Mucosa of stomach (tissue), 1 donor: ENCODE measurements around the gene RGS12.
A peak's percentile ranks its signal among the peaks of the same experiment; 100 is the strongest.
"Not testable (repeated sequence)": the region's sequence is repeated elsewhere in the genome, so short reads cannot be mapped to it uniquely, and the experiment has no call there.

Experiments used
- H3K27me3 ChIP-seq: one replicate; pipeline ENCODE4 v1.7.0; 2013; ENCODE audit warnings: mild to moderate bottlenecking, low read length; ENCODE audit not compliant: control insufficient read depth, insufficient read depth
- H3K36me3 ChIP-seq: one replicate; pipeline ENCODE4 v1.7.0; 2013; ENCODE audit warnings: low read length; ENCODE audit not compliant: control insufficient read depth, insufficient read depth
- H3K4me1 ChIP-seq: one replicate; pipeline ENCODE4 v1.7.0; 2013; ENCODE audit warnings: mild to moderate bottlenecking, low read length; ENCODE audit not compliant: control insufficient read depth, insufficient read depth
- H3K4me3 ChIP-seq: one replicate; pipeline ENCODE4 v1.7.0; 2013; ENCODE audit warnings: low read length
- H3K9ac ChIP-seq: one replicate; pipeline ENCODE4 v1.7.0; 2013; ENCODE audit warnings: mild to moderate bottlenecking, low read length, moderate library complexity
- H3K9me3 ChIP-seq: one replicate; pipeline ENCODE4 v1.7.0; 2013; ENCODE audit warnings: mild to moderate bottlenecking, low read length, moderate library complexity; ENCODE audit not compliant: control insufficient read depth
- donor health status: Pancreatic carcinoma.

Gene RGS12

DNA sequence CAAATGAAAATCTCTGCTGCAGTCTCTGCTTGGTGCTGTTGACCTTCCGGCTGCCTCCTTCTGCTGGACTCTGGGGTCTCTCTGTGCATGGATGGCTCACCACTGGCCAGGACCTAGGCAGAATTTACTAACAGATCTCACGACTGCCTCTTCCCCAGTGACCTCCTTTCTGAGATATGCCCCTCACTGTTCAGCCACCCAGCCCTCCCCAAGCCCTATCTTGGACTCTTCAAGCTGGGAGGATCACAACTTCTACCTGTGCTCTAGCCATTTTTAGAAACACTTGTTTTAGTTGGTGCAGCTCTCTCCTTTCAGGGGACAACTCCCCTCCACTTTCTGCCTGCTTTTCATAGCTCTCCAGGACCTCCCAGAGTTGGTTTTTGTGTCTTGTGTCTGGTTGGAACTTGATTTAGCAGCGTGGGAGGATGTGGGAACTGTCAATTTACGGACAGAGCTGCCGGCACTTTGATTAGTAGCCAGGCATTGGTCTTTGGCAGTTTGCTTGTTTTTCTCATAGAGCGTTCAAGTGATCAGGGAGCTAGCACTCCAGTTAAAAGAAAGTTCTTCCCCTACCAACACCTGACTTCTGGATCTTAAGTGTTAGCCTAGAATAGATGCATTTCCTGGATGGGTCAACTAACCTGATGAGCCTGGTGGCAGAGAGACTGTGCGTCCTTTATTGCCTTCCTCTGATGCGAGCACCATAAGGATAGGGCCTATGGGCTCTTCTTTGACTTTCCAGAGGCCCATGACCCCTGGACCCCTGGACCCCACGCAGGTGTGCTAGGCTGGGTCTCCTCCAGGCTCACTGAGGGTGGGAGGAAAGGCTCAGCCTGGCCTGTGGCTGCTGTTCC lies 6.5 kb downstream of the RGS12 start:
- Histone ChIP-seq H3K4me1 (peaks cover 32% of the 10 kb centered on the region), H3K4me3 (no peak overlapping the region), H3K27me3 (no peaks in the 10 kb centered on the region), H3K9me3 (no peaks in the 10 kb centered on the region), H3K9ac (no peak overlapping the region), H3K36me3 (no peaks in the 10 kb centered on the region)

DNA sequence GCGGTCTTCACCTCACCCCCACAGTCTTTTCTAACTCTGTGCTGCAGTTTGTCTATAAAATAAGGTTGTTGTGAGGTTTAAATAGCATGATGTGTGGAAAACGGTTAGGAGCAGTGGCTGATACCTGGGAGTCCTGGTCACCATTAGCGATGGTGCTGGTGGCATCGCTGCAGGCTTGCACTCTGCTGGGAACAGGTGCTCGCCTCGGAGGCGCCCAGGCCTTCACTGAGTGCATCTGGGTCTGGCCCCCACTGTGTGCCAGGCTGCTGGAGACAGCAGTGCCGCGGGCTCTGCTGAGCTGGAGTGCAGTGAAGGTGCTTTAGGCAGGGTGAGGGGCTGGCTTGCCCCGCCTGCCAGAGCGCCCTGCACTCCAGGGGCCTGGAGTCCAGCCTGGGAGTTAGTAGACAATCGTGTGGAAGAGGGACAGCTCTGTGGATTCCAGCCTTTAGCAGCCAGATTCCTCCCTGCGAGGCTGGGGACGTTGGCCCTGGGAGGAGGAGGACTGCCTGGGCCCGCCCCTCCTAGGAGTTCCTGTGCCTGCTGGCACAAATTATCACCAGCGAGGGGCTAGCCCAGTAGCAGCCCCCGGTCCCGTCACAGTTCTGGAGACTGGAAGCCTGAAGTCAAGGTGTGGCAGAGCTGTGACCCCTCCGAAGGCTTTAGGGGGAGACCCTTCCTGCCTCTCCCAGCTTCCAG lies 7.3 kb downstream of the RGS12 start:
- no peak overlapping the region for H3K4me3 ChIP-seq
- no peak overlapping the region for H3K9ac ChIP-seq
- H3K9me3 ChIP-seq = no peaks in the 10 kb centered on the region
- no peaks in the 10 kb centered on the region for H3K27me3 ChIP-seq
- no peaks in the 10 kb centered on the region for H3K36me3 ChIP-seq
- peaks cover 37% of the 10 kb centered on the region for H3K4me1 ChIP-seq

DNA sequence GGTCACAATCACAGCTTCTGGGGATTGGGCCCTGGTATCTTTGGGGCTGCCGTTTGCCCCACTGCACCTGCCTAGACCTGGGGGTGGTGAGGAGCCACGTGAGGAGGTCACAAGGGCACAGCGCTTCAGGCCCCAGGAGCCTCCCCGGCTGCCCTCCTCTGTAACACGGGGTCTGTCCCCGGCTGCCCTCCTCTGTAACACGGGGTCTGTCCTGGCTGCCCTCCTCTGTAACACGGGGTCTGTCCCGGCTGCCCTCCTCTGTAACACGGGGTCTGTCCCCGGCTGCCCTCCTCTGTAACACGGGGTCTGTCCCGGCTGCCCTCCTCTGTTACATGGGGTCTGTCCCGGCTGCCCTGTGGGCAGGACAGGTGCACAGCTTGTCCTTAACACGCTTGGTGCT lies 8.1 kb downstream of the RGS12 start:
- H3K4me3 ChIP-seq, H3K9me3 ChIP-seq, H3K27me3 ChIP-seq, H3K36me3 ChIP-seq: not testable (repeated sequence)
- peak overlapping the region; percentile 12 for H3K9ac ChIP-seq
- H3K4me1 ChIP-seq = peaks cover 45% of the 10 kb centered on the region

DNA sequence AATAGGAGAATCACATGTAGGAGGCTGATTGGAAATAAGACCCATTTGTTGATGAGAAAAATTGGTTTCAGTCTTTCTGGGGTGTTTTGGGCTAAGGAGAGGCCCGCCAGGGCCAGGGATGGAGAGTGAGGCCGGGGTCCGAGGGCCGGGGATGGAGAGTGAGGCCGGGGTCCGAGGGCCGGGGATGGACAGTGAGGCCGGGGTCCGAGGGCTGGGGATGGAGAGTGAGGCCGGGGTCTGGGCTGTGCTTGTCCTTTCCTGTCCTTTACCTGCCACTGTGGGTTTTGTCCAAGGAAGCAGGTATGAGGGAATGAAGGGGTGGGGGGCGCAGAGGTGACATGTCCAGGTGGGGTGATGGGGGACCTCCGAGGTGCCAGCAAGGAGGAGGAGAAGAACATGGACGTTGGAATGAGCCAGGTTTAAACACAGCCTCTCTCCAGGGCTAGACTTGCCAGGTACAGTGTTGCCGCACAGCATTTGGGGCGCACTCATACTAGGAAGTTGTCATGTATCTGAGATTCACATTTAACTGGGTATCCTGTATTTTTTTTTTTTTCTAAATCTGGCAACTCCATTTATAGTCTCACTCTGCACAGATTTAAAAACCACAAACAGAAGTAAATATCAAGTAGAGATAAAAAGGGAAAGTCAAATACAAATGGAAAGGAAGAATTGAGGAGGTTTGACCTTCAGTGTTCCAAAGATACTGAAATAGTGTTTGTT lies 8.8 kb downstream of the RGS12 start:
- H3K27me3 ChIP-seq = no peaks in the 10 kb centered on the region
- peak overlapping the region; percentile 12 for H3K9ac ChIP-seq
- H3K36me3 ChIP-seq = no peaks in the 10 kb centered on the region
- H3K9me3 ChIP-seq = no peaks in the 10 kb centered on the region
- H3K4me1 ChIP-seq = peaks cover 52% of the 10 kb centered on the region
- H3K4me3 ChIP-seq = no peak overlapping the region

DNA sequence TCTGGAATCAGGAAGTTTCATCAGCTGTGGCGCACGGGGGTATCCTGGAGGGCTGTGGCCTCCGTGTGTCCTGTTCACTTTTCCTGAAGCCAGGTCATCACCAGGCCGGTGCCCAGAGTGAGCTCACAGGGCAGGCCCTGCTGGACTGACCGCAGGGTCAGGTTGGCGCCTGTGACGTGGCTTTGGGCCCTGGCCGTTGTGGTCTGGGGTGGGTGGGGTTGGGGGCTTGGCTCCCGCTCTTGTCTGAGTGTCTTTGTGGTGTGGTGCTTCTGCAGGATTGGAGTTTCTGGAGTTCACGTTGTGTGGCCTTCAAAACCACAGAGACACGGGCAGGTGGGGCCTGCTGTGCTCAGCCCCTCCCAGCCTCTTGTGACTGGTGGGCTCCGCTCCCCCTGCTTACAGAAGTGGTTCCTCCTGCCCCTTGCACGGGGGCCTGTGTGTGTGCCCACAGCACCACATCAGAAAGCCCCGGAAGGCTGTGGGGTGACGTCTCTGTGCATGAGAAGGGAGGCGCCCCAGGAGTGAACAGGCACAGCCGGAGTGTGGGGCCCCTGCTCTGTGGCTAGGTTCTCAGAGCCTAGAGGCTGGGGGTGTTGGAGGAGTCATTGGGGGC lies 9.5 kb downstream of the RGS12 start:
- no peak overlapping the region for H3K4me3 ChIP-seq
- H3K27me3 ChIP-seq = no peaks in the 10 kb centered on the region

DNA sequence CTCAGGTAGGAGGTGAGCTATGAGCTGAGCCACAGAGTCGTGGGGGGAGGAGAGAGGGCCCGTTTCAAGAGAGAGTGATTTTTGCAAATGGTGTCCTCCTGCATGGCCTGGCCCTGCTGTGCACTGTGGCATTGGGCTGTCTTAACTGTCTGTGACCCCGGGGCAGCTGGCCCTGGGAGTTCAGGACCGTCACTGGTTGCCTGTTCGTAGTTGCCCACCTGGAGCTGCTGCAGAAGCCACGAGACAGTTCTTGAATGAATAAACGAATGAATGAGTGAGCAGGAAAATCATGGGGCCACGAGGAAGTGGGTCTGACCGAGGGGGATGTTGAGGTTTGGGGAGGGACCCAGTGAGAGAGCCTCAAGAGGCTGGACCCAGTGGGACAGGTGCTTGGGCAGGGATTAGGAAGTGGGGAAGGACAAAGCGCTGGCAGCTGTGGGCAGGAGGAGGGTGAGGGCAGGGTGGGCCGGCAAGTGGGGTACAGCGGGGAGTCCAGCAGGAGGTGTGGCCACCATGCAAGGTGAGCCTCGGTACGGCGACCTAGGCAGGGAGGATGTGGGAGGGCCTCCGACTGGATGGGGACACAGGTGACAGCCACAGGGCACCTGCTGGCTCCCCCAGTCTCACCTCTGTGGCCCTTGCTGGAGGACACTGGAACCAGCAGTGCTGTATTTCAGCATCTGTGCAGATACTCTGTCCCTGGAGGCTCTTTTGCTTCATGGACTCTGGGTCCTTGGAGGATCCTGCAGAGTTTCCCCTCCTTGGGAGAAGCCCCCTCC lies 10.2 kb downstream of the RGS12 start:
- no peaks in the 10 kb centered on the region for H3K9me3 ChIP-seq
- H3K4me1 ChIP-seq = peaks cover 53% of the 10 kb centered on the region
- no peaks in the 10 kb centered on the region for H3K36me3 ChIP-seq
- H3K27me3 ChIP-seq = no peaks in the 10 kb centered on the region
- peak overlapping the region; percentile 6 for H3K4me3 ChIP-seq
- H3K9ac ChIP-seq = peak overlapping the region; percentile 1

More for the DNA sequence above, 9.5 kb downstream of the RGS12 start:
- H3K4me1 ChIP-seq = peaks cover 53% of the 10 kb centered on the region
- H3K9ac ChIP-seq = peak overlapping the region; percentile 1
- H3K36me3 ChIP-seq = no peaks in the 10 kb centered on the region
- H3K9me3 ChIP-seq = no peaks in the 10 kb centered on the region

DNA sequence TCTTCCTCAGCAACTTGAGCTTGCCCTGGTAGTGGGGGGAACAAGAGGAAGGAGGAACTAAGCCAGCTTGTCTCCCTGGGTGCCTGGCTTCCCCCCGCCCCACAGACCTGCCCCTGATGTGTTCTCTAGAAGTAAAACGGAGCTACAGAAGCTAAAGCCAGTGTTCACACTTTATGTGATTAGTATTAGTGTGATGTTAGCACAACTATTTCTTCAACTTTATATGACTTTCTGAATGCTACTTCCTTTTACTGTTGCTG lies 10.7 kb downstream of the RGS12 start:
- no peaks in the 10 kb centered on the region for H3K9me3 ChIP-seq
- no peak overlapping the region for H3K4me3 ChIP-seq
- no peak overlapping the region for H3K9ac ChIP-seq
- no peaks in the 10 kb centered on the region for H3K36me3 ChIP-seq
- H3K27me3 ChIP-seq = no peaks in the 10 kb centered on the region
- H3K4me1 ChIP-seq = peaks cover 53% of the 10 kb centered on the region

DNA sequence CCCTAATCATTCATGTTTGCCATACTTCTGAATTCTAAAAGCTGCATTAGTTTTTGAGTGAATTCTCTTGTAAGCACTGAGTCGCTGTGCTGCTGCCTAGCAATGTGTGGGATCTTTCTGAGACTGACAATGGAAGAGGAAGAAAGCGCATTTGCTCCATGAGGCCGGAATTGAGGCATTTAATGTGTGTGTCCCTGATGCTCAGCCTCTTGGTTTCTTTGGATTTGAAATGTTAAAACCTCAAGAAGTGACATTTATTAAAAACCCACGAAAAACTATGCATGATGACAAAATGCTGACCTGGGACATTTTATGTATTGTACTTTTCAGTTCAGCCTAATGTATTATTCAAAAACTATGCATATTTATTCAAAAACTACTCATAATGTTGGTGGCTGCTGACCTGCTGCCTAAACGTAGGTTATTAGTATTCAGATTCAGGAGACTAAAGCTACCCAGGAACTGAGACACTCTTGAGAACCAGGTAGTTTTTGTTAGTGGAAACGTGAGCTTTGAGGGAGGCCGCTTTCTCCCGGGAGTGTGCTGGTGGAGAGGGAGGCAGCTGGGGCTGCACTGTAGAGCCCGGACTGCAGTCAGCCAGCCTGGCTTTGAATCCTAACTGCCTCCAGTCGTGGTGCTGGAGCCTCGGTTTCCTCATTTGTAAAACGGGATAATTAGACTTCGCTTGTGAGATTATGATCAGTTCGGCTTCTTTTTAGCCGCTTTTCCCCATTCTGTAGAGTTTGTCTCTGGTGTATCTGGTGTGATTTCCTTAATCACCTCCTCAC lies 11.3 kb downstream of the RGS12 start:
- H3K4me1 ChIP-seq = peaks cover 53% of the 10 kb centered on the region
- no peak overlapping the region for H3K9ac ChIP-seq
- H3K27me3 ChIP-seq = no peaks in the 10 kb centered on the region
- no peaks in the 10 kb centered on the region for H3K9me3 ChIP-seq
- H3K36me3 ChIP-seq = no peaks in the 10 kb centered on the region
- no peak overlapping the region for H3K4me3 ChIP-seq

DNA sequence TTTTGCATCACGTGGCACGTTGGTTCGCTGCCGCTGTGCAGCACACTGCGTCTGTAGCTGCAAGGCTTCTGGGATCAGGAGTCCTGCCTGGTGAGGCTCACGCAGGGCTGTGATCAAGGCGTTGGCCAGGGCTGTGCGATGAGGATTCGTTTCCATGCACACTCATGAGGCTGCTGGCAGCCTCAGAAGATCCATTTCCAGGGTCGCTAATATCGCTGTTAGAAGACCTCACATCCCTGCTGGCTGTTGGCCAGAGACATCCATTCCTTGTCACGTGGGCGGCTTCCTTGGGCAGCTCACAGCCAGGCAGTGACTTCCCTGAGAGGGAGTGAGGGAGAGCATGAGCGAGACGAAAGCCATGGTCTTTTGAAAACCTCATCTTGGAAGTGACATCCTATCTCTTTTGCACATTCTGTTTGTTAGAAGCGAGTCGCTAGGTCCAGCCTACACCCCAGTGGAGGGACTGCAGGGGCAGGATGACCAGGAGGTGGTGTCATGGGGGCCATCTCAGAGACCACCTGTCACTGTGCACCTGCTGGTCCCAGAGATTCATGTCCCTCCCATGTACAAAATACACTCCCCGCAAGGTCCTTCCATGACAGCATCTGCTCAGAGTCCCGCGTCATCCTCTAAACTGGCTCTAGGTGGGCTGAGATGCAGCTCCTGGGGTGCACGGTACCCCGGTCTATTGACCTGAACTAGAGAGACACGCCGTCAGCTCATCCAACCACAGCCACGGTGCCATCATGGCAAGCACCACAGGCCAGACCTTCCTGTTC lies 12.2 kb downstream of the RGS12 start:
- Histone ChIP-seq H3K36me3 (no peaks in the 10 kb centered on the region), H3K27me3 (no peaks in the 10 kb centered on the region), H3K9ac (no peak overlapping the region), H3K4me3 (no peak overlapping the region), H3K4me1 (peaks cover 47% of the 10 kb centered on the region), H3K9me3 (no peaks in the 10 kb centered on the region)

DNA sequence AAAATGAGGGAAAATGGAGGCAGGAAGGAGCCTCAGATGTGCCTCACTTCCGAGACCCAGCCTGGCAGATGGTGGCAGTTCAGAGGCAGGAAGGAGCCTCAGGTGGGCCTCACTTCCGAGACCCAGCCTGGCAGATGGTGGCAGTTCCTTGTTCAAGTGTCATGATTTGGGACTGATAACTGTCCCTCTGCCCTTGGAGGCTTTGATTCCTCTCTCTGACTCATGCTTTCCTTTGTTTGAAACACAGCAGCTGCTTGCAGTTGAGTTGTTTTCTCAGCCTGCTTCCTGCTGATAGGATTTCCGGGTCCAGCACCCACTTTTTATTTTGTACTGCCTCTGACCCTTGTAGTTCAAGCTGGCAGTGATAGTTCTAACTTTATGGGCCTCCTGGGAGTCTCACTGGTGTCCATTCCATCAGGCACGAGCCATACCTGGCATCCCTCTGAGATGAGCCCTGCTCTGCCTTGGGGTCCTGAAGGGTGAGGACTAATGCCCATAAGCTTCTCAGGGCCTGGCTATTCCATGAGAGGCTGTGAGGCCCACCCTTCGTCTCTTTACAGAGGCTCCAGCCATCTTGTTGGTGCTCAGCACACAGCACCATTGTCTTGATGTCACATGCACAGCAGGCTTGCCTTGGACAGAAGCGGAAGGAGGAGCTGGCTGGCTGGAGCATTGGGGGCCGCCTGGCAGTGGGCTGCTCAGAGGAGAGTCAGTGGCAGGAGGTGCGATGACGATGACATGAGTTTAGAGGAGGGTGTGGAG lies 13.0 kb downstream of the RGS12 start:
- no peak overlapping the region for H3K9ac ChIP-seq
- no peaks in the 10 kb centered on the region for H3K27me3 ChIP-seq
- no peaks in the 10 kb centered on the region for H3K9me3 ChIP-seq
- H3K36me3 ChIP-seq = no peaks in the 10 kb centered on the region
- no peak overlapping the region for H3K4me3 ChIP-seq
- H3K4me1 ChIP-seq = peaks cover 40% of the 10 kb centered on the region
